ENCODE measurements around the gene NRXN2.

Gene NRXN2

DNA sequence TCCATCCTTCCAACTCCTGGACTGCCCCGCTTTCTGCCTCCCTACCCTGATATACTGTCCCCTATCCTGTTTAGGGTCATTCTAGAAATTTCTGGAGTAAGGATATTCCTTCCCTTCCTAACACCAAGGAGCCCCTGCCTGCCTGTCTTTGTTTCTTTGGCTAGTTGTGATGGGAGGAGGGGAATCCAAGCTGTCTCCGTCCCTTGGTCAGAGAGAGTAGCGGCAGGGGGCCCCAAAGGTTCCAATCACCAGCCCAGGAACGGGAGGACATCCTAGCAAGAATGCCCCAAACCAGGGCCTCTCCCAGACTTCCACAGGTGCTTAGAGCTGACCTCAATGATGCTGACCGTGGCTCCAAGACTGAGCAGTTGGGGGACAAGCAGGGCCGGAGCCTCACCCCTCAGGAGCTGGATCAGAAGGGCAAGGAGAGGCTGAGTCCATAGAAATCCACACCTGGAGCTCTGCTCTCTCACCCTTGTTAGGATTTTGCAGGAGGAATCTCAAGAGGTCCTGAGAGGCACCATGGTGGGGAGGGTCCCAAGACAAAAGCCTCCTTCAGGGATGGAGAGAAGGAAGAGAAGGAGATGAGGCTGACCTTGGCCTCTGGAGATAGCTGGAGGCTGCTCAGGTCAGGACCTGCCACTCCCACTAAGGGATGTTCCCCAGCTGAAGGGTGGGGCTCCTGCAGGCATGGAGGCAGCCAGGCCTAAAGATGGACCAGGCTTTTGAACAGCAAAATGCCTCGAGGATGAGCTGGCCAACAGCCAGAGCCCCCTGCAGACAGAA lies 118.3 kb downstream of the NRXN2 start:
- Histone ChIP-seq H3K79me2 (ENCODE audit: insufficient read depth, low read length) (no peaks in the 10 kb centered on the region), H4K20me1 (ENCODE audit: insufficient read depth, low read length) (no peaks in the 10 kb centered on the region), H3K4me1 (ENCODE audit: insufficient read depth, low read length, severe bottlenecking) (no peaks in the 10 kb centered on the region), H3K4me3 (ENCODE audit: low read depth, low read length, poor library complexity, severe bottlenecking) (no peak overlapping the region), H3F3A (ENCODE audit: insufficient read depth, low read length) (no peaks in the 10 kb centered on the region), H3K4me2 (ENCODE audit: low read length) (no peak overlapping the region), H2AFZ (ENCODE audit: low read length) (no peak overlapping the region), H3K9me3 (ENCODE audit: low read length) (no peaks in the 10 kb centered on the region), H3K9ac (ENCODE audit: low read length) (no peak overlapping the region), H3K27ac (ENCODE audit: low read depth, low read length, poor library complexity, severe bottlenecking) (no peak overlapping the region), H3K9me2 (ENCODE audit: low read depth, low read length) (no peaks in the 10 kb centered on the region), H3K36me3 (ENCODE audit: insufficient read depth, low read length) (no peaks in the 10 kb centered on the region), H3K27me3 (ENCODE audit: insufficient read depth, low read length) (0 out of 2 replicates have a peak, but pooled peaks cover 9% of the 10 kb centered on the region)
- TF ChIP-seq, protein P1, sequence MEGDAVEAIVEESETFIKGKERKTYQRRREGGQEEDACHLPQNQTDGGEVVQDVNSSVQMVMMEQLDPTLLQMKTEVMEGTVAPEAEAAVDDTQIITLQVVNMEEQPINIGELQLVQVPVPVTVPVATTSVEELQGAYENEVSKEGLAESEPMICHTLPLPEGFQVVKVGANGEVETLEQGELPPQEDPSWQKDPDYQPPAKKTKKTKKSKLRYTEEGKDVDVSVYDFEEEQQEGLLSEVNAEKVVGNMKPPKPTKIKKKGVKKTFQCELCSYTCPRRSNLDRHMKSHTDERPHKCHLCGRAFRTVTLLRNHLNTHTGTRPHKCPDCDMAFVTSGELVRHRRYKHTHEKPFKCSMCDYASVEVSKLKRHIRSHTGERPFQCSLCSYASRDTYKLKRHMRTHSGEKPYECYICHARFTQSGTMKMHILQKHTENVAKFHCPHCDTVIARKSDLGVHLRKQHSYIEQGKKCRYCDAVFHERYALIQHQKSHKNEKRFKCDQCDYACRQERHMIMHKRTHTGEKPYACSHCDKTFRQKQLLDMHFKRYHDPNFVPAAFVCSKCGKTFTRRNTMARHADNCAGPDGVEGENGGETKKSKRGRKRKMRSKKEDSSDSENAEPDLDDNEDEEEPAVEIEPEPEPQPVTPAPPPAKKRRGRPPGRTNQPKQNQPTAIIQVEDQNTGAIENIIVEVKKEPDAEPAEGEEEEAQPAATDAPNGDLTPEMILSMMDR (IDR thresholded peaks at IDR 0.05; ENCODE audit: low read length): no peak
- TF ChIP-seq EZH2 (IDR thresholded peaks at IDR 0.05; ENCODE audit: borderline replicate concordance, low read length): no peak

DNA sequence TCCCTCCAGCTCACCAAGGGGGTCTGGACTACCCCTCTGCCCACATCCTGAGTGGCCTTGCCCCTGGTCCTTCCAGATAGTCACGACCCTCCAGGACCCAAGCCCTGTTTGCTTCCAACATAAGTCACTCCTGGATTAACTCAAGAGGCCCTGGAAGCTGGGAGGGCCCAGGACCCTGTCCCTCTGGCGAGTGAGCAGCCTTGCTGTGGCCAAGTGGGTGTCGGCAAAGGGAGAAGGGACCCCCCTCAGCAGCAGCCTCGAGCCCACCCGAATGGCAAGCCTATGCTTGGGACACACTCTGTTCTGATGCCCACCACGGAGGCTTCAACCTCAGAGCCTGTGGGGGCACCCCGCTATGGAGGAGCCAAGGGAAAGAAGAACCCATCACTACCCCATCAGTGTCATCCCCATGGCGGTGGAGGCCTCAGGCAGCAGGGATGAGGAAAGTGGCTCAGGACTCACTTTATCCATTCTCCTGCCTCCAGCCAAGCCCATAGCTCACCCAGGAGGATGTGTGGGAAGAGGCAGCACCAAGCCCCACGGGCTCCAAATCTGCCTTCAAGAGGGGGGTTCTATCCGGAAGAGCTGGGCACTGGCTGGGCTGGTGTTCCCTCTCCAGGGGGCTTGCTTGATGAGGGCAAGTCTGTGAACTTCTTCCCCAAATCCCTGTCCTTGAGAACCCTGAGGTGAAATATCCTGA lies 119.4 kb downstream of the NRXN2 start:
- Histone ChIP-seq H2AFZ (ENCODE audit: low read length) (no peak overlapping the region), H3F3A (ENCODE audit: insufficient read depth, low read length) (no peaks in the 10 kb centered on the region), H3K9me2 (ENCODE audit: low read depth, low read length) (no peaks in the 10 kb centered on the region), H3K27me3 (ENCODE audit: insufficient read depth, low read length) (0 out of 2 replicates have a peak, but pooled peaks cover 9% of the 10 kb centered on the region), H3K27ac (ENCODE audit: low read depth, low read length, poor library complexity, severe bottlenecking) (no peak overlapping the region), H3K9ac (ENCODE audit: low read length) (no peak overlapping the region), H3K36me3 (ENCODE audit: insufficient read depth, low read length) (no peaks in the 10 kb centered on the region), H3K9me3 (ENCODE audit: low read length) (no peaks in the 10 kb centered on the region), H3K79me2 (ENCODE audit: insufficient read depth, low read length) (no peaks in the 10 kb centered on the region), H3K4me2 (ENCODE audit: low read length) (no peak overlapping the region), H3K4me1 (ENCODE audit: insufficient read depth, low read length, severe bottlenecking) (no peaks in the 10 kb centered on the region), H4K20me1 (ENCODE audit: insufficient read depth, low read length) (no peaks in the 10 kb centered on the region), H3K4me3 (ENCODE audit: low read depth, low read length, poor library complexity, severe bottlenecking) (no peak overlapping the region)
- no peak for TF ChIP-seq EZH2 (IDR thresholded peaks at IDR 0.05; ENCODE audit: borderline replicate concordance, low read length)
- TF ChIP-seq, protein P1 (IDR thresholded peaks at IDR 0.05; ENCODE audit: low read length): no peak

DNA sequence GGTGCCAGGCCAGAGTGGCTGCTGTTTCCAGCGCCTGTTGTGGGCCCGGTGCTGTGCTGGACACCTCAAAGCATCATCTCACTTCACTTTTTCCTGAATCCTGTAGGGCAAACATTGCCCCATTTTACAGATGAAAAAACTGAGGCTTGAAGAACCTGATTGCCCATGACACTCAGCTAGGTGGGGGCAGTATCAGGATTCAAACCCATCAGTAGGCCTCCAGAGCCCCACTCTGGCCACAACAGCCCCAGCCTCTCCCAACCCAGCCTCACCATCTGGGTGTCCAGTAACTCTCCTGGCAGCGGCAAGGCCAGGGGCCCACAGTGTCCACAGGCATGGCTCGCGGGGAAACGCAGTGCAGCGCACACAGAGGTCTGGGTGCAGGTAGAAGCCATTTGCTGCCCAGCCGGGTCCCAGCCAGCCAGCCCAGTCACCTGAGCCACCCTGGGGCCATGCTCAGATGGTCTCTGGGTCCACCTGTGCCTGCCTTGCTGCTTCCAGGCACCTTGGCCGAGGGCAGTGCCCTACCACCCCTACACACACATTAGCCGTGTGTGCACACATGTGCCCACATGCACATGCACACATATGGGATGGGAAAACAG lies 120.4 kb downstream of the NRXN2 start:
- no peaks in the 10 kb centered on the region for H3K9me3 ChIP-seq (ENCODE audit: low read length)
- TF ChIP-seq, protein P1 (IDR thresholded peaks at IDR 0.05; ENCODE audit: low read length): no peak
- no peak for TF ChIP-seq EZH2 (IDR thresholded peaks at IDR 0.05; ENCODE audit: borderline replicate concordance, low read length)
- no peaks in the 10 kb centered on the region for H3F3A ChIP-seq (ENCODE audit: insufficient read depth, low read length)
- no peak overlapping the region for H3K4me2 ChIP-seq (ENCODE audit: low read length)
- H3K9me2 ChIP-seq (ENCODE audit: low read depth, low read length): no peaks in the 10 kb centered on the region
- H3K4me3 ChIP-seq (ENCODE audit: low read depth, low read length, poor library complexity, severe bottlenecking): no peak overlapping the region
- H3K27ac ChIP-seq (ENCODE audit: low read depth, low read length, poor library complexity, severe bottlenecking): no peak overlapping the region
- no peaks in the 10 kb centered on the region for H3K4me1 ChIP-seq (ENCODE audit: insufficient read depth, low read length, severe bottlenecking)
- H3K36me3 ChIP-seq (ENCODE audit: insufficient read depth, low read length): no peaks in the 10 kb centered on the region
- H2AFZ ChIP-seq (ENCODE audit: low read length): no peak overlapping the region
- 0 out of 2 replicates have a peak, but pooled peaks cover 9% of the 10 kb centered on the region for H3K27me3 ChIP-seq (ENCODE audit: insufficient read depth, low read length)
- H3K9ac ChIP-seq (ENCODE audit: low read length): no peak overlapping the region
- no peaks in the 10 kb centered on the region for H3K79me2 ChIP-seq (ENCODE audit: insufficient read depth, low read length)
- H4K20me1 ChIP-seq (ENCODE audit: insufficient read depth, low read length): no peaks in the 10 kb centered on the region
